ENCODE measurements around the gene PIP4K2C.
"Not testable (repeated sequence)": the region's sequence is repeated elsewhere in the genome, so short reads cannot be mapped to it uniquely, and the experiment has no call there.

The PIP4K2C gene

DNA sequence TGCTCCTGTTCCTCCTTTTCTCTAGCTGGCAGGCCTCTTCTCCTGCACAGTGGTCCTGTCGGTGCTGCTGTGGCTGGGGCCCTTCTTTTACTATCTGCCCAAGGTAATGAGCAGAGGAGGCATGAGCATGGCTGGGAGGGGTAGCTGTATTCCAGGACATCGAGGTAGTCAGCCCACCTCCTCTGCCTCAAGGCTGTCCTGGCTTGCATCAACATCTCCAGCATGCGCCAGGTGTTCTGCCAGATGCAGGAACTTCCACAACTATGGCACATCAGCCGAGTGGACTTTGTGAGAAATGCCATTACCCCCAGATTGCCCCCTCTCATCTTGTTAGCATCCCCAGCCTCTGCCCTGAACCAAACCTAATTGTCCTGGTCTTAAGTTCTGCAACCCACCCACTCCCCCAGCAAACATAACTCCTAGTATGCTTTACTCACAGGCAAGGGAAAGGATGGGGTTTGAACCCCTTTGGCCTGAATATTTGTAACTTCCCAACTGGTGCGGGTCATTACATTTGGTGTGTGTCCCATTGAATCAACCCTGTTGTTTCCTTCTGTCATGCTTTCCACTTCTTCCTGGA lies 32.9 kb downstream of the PIP4K2C start:
- no peak for DNase-seq

- DNase-seq = no peak
Observed at GRCh38 chr12:57624441-57625220, 33.6 kb downstream of the PIP4K2C start.

DNA sequence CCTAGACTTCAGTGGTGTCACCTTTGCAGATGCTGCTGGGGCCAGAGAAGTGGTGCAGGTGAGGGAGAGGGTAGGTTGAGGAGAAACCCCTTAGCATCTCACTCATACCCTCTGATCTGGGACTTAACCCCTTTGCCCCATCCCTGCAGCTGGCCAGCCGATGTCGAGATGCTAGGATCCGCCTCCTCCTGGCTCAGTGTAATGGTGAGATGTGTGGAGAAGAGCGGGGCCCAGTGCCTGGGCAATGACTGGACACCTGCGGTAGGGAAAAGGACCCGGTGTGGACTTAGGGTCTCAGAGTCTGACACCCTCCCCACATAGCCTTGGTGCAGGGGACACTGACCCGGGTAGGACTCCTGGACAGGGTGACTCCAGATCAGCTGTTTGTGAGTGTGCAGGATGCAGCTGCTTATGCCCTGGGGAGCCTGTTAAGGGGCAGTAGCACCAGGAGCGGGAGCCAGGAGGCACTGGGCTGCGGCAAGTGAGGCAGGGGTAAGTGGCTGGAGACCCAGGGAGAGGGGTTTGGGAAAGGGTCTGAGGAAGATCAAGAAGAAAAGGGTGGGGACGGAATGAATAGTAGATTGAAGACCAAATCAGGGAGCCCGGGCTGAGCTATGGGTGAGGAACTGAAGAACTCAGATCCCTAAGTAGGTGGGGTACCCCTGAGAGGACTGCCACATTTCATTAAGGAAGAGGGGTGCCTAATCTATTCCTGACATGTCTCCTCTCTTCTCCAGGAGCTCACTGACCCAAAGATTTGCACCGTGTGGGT lies 34.5 kb downstream of the PIP4K2C start:
- DNase-seq = no peak

- no peak for DNase-seq
Observed at GRCh38 chr12:57626111-57626920, 35.3 kb downstream of the PIP4K2C start.

DNA sequence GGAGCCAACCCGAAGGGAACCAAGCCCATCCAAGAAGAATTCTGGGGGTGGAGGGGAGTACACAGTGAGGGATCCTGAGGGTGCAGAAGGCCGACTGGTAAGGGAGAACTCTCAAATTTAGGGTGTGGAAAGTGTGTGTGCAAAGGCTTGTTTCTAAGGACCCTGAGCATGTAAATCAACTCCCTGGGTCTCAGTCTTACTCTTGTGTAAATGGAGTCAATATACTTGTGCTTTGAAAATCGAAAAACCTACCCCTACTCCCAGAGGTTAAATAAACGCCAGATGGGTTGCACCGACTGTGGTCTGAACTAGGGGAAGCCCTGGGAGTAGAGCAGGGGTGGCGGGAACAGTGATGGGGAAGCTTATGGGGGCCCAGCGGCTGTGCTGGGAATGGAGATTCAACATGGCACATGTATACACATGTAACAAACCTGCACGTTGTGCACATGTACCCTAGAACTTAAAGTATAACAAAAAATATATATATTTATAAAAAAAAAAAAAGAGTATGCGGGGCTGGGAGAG lies 36.0 kb downstream of the PIP4K2C start:
- DNase-seq = no peak

DNA sequence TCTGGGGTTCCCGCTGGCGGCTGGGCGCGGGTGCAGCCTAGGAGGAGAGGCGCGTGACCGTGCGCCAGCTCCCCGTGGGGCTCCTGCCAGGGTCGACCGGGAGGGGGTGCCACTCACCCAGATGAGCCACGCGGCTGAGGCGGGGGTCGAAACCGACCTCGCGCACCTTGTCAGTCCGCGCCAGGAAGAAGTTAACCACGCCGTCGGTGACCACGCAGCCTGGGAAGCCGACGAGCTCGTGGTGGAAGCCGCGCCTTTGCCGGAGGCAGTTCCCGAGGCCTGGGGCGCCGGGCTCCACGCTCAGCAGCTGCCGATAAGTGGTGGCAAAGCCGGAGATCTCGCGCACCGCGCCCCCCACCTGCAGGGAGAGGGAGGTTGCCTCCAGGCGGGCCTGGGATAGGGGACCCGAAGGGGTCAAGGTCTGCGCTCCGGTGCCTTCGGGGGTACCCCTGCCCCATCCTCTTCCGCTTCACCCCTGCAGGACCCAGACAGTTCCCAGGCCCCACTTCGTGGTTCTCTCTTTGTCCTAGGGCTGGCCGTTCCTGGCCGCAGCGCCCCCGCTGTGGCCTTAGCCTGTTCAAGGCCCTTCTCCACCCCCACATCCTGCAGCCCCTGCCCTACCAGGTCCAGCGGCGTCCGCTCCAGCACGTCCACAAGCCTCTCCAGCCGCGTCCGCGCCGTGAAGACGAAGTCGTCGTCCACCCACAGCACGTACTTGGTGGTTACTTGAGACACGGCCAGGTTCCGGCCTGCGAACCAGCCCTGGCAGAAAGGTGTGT lies 36.7 kb downstream of the PIP4K2C start:
- DNase-seq = no peak

GRCh38 chr12:57628280-57629191 lies 37.5 kb downstream of the PIP4K2C start:
- no peak for DNase-seq

GRCh38 chr12:57629897-57630471 lies 39.0 kb downstream of the PIP4K2C start:
- DNase-seq = no peak

DNA sequence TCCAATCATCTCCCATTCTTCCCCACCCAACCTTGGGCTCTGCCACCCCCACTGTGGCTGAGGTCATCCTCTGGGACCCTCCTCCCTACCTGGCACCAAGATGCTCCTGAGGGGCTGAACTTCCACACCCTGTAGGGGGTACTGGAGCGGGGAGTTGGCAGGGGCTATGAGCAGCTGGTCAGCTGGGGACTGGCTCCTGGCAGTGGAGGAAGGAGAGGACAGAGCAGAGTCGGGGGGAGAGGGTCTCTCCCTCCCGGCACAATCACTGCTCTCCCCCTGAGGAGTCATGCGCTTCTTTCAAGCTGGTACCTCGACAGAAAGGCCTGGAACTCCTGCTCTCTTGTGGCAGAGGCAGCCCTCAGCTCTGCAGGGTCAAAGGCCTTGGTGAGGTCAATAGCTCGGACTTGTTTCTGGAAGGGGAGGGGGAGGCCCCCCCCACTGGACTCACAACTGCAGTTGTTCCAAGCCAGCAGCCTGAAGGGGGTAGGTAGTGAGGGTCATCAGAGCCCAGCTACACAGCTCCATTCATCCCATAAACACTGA lies 40.0 kb downstream of the PIP4K2C start:
- DNase-seq = no peak

DNA sequence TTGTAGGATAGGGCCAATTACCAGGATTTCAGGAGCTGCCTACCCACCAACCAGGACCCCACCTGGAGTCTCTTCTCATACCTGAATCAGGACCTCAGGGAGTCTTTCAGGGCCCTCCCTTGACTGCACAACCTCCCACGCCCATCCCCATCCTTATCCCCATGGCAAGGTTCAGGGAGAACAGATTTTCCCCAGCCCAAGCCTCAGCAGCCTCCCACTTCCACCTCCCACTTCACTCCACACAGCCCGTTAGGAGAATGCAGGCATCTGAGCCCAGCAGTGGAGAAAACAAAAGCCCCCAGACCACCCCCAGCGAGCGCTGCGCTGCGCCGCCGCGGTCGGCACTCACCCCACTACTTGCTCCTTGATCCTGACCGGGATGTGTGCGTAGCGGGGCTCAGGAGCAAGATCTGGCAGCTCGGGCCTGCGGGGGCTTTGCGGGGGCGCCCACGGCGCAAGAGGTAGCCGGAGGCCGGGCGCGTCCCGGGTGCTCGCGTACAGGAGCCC lies 40.6 kb downstream of the PIP4K2C start:
- DNase-seq = no peak

DNA sequence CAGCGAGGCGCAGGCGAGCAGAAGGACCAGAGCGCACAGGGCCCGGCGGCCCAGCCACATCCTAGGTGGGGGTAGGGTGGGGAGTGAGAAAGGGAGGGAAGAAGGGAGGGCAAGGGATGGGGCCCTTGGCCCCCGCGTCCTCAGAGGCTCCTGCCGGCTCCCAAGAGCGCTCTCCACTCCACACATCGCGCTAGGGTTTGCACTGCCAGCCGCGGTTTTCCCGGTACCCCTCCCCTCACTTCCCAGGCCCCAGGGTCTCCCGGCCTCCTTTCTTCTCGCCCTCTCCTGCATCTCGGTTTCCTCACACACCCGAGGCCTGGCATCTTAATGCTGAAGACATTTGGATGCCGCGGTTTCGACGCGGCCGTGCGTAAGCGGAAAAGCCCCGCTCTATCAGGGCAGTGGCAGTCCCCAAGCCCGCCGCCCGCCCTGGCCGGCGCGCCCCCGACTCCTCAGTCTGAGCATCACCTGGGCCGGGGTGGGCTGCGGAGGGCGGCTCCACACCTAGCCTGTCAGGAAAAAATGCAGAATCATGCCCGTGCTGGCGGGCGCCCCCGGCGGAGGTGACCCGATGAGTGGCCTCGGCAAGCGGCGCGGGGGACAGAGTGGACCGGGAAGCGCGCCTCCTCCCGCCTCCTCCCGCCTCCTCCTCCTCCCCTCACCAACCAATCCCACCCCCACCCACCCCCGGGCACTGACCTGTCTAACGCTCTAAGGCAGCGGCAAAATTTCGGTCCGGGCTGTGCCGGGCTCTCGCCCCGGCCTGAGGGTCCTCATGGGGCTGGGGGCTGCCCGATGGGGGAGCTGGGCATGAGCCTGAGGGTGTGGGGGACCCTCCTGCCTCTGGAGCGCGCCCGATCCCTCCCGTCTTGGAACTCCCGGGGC lies 41.3 kb downstream of the PIP4K2C start:
- no peak for DNase-seq

DNA sequence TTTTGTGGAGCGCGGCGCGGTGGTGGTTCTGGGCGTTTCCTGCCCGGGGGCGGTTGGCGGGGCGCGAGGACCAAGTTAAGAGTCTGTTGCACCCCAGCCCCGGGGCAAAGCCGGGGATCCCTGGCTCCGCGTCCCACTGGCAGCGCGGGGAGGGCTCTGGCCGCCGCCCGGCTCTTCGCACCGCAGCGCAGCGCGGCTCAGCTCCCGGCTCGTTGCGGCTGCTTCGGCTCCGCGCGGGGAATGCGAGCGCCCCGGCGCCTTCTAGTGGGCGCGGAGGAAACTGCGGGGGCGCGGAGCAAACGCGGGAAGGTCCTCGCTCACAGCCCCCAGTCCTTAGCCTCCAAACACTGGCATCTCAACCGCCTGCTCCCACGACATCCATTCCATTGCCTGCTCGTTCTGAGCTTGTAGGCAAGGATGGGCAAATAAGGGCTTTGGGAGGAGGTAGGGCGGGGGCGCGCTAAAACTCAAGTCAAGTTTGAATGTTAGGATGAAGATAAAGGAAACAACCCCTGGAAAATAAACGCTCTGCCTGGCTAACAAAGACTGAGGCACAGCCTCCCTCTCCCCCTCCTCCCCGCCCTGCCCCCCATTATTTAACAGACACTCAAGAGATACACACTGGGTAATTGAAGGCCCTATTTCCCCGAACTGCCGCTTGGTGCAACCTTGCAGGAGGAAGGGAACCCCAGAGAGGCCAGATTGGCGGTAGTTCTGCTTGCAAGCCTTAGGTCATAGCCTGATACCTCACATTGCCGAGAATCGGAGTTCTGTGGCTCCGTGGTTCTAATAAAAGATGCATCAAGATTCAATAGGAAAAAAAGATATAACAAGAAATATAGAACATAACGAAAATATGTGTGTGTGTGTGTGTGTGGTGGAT lies 42.2 kb downstream of the PIP4K2C start, which contains the start of gene B4GALNT1:
Gene B4GALNT1 (minus strand): TSS at position 244 of the 883 bp plus-strand sequence. CDS start 1,069 bp downstream, outside the sequence.
- DNase-seq = peak; percentile 44

GRCh38 chr12:57636731-57637130 lies 45.7 kb downstream of the PIP4K2C start:
- not testable (repeated sequence) for DNase-seq

DNA sequence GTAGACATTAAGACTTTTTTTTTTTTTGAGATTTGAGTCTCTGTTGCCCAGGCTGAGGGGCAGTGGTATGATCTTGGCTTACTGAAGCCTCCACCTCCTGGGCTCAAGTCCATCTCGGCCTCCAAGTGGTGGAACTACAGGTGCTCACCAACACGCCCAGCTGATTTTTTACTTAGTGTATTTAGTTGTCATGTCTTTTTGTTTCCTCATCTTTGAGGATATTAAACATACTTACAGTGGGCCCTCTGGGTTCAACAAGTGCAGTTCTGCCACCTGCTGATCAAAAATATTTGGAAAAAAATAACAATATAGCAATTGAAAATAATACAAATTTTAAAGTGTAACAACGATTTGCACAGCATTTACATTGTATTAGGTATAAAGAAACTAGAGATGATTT lies 46.4 kb downstream of the PIP4K2C start:
- DNase-seq = no peak

DNA sequence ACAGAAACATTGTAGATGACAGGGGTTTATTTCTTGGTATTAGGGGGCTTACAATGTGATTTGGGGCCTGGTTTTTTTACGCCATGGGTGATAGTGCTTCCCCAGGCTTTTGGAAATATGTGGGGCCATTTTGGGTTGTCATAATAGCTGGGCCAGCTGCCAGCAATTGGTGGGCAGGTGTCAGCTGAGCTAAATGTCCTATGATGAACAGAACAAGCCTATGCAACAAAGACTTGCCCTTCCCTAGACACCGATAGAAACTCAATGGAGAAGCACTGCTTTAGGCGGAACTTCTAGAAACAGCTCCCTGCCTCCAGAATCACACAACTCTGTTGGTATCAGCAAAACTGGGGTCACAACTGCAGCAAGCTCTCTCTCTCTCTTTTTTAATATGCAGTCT lies 47.1 kb downstream of the PIP4K2C start:
- DNase-seq = no peak

GRCh38 chr12:57640175-57641042 lies 49.4 kb downstream of the PIP4K2C start:
- no peak for DNase-seq
